ENCODE data around the gene GAD1.

DNA sequence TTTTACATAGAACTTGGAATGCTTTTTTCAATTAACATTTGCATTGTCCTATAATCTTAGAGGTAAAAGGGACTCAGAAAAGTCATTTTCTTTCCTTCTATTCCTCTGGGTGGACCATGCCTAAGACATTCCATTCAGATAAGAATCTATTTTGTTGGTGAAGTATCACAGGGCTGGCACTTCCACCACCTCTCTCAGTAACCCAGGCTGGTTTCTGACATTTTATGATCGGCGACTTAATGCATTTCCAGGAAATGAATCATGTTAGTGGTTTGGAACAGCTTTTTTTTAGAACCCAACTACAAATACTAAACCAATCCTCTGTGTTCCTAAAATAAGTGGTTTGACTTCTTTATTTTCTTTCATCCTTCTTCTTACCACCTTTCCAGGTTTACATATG lies 27.0 kb downstream of the GAD1 start:
- TF ChIP-seq CTCF (IDR thresholded peaks at IDR 0.05; ENCODE audit: control extremely low read depth in 1 of 3, insufficient read depth in 1 of 3, low read depth in 1 of 3, low read length in 3 of 3) (no peak), CBX5 (IDR thresholded peaks at IDR 0.05; ENCODE audit: low read depth, low read length) (no peak), JUND (IDR thresholded peaks at IDR 0.05; ENCODE audit: low read length) (no peak), FOSL1 (IDR thresholded peaks at IDR 0.05; ENCODE audit: insufficient read depth, low read depth, low read length) (no peak), EZH2 (IDR thresholded peaks at IDR 0.05; ENCODE audit: low read depth, low read length, severe bottlenecking) (no peak), EP300 (IDR thresholded peaks at IDR 0.05; ENCODE audit: borderline replicate concordance in 1 of 2, low read depth in 2 of 2, low read length in 2 of 2) (no peak), HDAC2 (IDR thresholded peaks at IDR 0.05; ENCODE audit: borderline replicate concordance in 1 of 2, low read depth in 2 of 2, low read length in 2 of 2) (no peak)
- TF ChIP-seq, protein P1, sequence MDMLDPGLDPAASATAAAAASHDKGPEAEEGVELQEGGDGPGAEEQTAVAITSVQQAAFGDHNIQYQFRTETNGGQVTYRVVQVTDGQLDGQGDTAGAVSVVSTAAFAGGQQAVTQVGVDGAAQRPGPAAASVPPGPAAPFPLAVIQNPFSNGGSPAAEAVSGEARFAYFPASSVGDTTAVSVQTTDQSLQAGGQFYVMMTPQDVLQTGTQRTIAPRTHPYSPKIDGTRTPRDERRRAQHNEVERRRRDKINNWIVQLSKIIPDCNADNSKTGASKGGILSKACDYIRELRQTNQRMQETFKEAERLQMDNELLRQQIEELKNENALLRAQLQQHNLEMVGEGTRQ (IDR thresholded peaks at IDR 0.05; ENCODE audit: low read length): no peak
